Measurements from ENCODE around the gene MPZL3.

DNA sequence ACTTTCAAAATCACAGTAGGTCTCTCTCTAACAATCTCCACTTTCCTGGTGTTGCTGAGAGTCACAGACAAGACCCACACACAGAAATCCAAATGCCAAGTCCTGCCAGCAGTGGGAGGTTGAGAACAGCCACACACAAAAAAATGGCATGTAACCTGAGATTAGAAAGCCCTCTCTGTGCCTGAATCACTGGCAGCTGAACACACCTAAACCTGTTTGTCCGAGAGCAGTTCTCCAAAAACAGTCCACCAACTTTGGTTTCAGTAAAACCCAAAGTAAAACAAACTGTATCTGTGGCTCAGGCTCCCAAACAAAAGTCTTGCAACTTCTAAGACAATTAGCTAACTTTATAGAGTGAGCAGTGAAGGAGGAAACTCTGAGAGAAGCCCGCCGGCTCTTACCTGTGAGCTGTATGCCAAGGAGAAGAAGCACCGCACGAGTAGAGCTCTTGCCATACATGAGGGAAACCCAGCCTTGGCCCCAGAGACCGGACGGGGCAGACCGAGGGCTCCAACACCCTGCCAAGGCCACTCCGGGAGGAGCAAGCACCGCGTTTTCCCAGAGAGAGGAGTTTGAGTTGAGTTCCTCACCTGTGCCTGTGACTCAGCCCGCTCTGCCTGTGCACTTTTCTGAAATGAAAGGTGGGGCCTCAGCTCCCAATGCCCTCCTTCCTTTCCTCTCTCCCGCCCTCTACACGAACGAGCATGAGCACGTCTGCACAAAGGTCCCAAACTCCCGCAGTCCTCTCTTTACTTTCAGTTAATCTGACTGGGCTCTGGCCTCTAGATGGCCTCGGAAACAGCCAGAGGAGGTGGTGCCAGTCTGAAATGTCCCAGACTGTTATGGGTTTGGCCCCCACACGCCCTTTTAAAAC is 11.8 kb upstream of the MPZL3 start, which contains the start of gene MPZL2:
- TF ChIP-seq, protein P1, sequence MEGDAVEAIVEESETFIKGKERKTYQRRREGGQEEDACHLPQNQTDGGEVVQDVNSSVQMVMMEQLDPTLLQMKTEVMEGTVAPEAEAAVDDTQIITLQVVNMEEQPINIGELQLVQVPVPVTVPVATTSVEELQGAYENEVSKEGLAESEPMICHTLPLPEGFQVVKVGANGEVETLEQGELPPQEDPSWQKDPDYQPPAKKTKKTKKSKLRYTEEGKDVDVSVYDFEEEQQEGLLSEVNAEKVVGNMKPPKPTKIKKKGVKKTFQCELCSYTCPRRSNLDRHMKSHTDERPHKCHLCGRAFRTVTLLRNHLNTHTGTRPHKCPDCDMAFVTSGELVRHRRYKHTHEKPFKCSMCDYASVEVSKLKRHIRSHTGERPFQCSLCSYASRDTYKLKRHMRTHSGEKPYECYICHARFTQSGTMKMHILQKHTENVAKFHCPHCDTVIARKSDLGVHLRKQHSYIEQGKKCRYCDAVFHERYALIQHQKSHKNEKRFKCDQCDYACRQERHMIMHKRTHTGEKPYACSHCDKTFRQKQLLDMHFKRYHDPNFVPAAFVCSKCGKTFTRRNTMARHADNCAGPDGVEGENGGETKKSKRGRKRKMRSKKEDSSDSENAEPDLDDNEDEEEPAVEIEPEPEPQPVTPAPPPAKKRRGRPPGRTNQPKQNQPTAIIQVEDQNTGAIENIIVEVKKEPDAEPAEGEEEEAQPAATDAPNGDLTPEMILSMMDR (IDR thresholded peaks at IDR 0.05; ENCODE audit: poor library complexity) = peak; percentile 13
- no peak for TF ChIP-seq EZH2 (IDR thresholded peaks at IDR 0.05; ENCODE audit: borderline replicate concordance)
- TF ChIP-seq EZH2phosphoT487 (IDR thresholded peaks at IDR 0.05; ENCODE audit: low read depth, severe bottlenecking, unreplicated experiment) = no peak

All from hepatocyte (in vitro differentiated cells).